ENCODE results near the gene DIPK1B.

GRCh38 chr9:136673975-136674785 lies 38.2 kb upstream of the DIPK1B start:
- TF ChIP-seq MAX (CRISPR knock-in tag; IDR thresholded peaks at IDR 0.05): no peak
- TF ChIP-seq PRDM15 (CRISPR knock-in tag; IDR thresholded peaks at IDR 0.05): no peak
- TF ChIP-seq CTCF (IDR thresholded peaks at IDR 0.05): no peak
- TF ChIP-seq USF1 (CRISPR knock-in tag; IDR thresholded peaks at IDR 0.05): no peak
- no peak for TF ChIP-seq NR3C1 (CRISPR knock-in tag; conservative IDR thresholded peaks at IDR 0.05; ENCODE audit: low read depth)
- TF ChIP-seq ESRRA (CRISPR knock-in tag; IDR thresholded peaks at IDR 0.05; ENCODE audit: borderline replicate concordance): no peak
- TF ChIP-seq ATF3 (CRISPR knock-in tag; conservative IDR thresholded peaks at IDR 0.05): no peak
- TF ChIP-seq NFE2L1 (CRISPR knock-in tag; IDR thresholded peaks at IDR 0.05): no peak
- TF ChIP-seq ZNF263 (CRISPR knock-in tag; IDR thresholded peaks at IDR 0.05; ENCODE audit: low read depth): no peak
- TF ChIP-seq JUN (CRISPR knock-in tag; IDR thresholded peaks at IDR 0.05): no peak
- TF ChIP-seq MLX (CRISPR knock-in tag; IDR thresholded peaks at IDR 0.05): no peak
- no peak for TF ChIP-seq CREB1 (CRISPR knock-in tag; IDR thresholded peaks at IDR 0.05)
- TF ChIP-seq ZSCAN18 (CRISPR knock-in tag; IDR thresholded peaks at IDR 0.05): no peak
